ENCODE results near the gene TRIM17.

The TRIM17 gene

DNA sequence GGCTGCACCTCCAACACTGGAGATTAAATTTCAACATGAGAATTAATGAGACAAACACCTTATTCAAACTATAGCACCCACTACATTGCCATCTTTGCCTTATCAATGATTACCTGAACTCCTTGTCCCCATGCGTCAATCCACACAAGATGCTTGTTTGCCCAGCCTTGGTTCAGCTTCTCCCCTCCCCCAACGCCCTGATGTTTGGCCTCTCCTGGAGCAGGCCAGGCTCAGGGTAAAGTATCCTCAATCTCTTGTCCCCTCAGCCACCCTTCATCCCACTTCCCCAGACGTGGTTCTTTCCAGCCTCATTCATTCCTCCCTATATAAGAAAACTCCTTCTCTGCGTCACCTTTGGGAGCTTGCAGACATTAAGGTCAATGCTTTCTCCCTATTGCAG, 11.8 kb upstream of the TRIM17 start:
- TF ChIP-seq EZH2phosphoT487 (IDR thresholded peaks at IDR 0.05; ENCODE audit: borderline replicate concordance, low read length): no peak
- TF ChIP-seq, protein P1, sequence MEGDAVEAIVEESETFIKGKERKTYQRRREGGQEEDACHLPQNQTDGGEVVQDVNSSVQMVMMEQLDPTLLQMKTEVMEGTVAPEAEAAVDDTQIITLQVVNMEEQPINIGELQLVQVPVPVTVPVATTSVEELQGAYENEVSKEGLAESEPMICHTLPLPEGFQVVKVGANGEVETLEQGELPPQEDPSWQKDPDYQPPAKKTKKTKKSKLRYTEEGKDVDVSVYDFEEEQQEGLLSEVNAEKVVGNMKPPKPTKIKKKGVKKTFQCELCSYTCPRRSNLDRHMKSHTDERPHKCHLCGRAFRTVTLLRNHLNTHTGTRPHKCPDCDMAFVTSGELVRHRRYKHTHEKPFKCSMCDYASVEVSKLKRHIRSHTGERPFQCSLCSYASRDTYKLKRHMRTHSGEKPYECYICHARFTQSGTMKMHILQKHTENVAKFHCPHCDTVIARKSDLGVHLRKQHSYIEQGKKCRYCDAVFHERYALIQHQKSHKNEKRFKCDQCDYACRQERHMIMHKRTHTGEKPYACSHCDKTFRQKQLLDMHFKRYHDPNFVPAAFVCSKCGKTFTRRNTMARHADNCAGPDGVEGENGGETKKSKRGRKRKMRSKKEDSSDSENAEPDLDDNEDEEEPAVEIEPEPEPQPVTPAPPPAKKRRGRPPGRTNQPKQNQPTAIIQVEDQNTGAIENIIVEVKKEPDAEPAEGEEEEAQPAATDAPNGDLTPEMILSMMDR (IDR thresholded peaks at IDR 0.05; ENCODE audit: low read depth, low read length, poor library complexity, severe bottlenecking): no peak
- Histone ChIP-seq H3K27ac (ENCODE audit: low read depth, low read length) (no peak overlapping the region), H3K79me2 (ENCODE audit: control insufficient read depth, low read length) (no peaks in the 10 kb centered on the region), H3K27me3 (ENCODE audit: control insufficient read depth, low read length) (peaks cover 4% of the 10 kb centered on the region; the same call in 1 of the 2 replicates), H3F3A (ENCODE audit: control insufficient read depth, insufficient read depth) (no peaks in the 10 kb centered on the region), H3K4me2 (ENCODE audit: low read length) (no peak overlapping the region), H3K9me3 (ENCODE audit: control insufficient read depth, insufficient read depth, low read length) (no peaks in the 10 kb centered on the region), H3K4me3 (ENCODE audit: low read length) (no peak overlapping the region), H4K20me1 (ENCODE audit: control insufficient read depth, insufficient read depth, low read depth, low read length) (no peaks in the 10 kb centered on the region), H3K4me1 (ENCODE audit: control insufficient read depth, low read length) (no peaks in the 10 kb centered on the region), H3K9me2 (replicated peaks; ENCODE audit: control insufficient read depth, low read length) (no peaks in the 10 kb centered on the region), H3K36me3 (ENCODE audit: control insufficient read depth, low read length) (no peaks in the 10 kb centered on the region)

DNA sequence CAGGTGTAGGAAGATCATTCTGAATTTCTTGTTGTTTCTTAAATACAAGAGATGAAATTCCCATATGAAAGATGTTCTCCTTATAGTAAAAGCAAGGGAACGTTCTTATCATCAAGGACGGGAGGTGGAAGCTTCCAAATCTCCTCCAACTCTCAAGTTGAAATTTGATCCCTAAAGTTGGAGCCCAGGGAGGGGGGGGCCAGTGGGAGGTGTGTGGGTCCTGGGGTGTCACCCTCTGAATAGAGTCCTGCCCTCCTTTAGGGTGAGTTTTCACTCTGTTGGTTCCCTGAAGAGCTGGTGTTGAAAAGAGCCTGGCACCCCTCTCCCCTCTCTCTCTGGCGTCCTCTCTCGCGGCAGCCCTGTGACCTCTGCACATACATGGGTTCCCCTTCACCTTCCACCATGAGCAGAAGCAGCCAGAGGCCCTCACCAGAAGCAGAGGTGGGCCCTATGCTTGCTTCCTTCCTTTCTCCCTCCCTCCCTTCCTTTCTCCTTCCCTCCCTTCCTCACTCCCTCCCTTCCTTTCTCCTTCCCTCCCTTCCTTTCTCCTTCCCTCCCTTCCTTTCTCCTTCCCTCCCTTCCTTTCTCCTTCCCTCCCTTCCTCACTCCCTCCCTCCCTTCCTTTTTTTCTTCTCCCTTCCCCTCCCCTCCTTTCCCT, 10.0 kb upstream of the TRIM17 start:
- Histone ChIP-seq H3K9me3 (ENCODE audit: control insufficient read depth, insufficient read depth, low read length) (no peaks in the 10 kb centered on the region), H3K4me1 (ENCODE audit: control insufficient read depth, low read length) (no peaks in the 10 kb centered on the region), H3K79me2 (ENCODE audit: control insufficient read depth, low read length) (no peaks in the 10 kb centered on the region), H3K4me2 (ENCODE audit: low read length) (no peak overlapping the region), H3K36me3 (ENCODE audit: control insufficient read depth, low read length) (no peaks in the 10 kb centered on the region), H3K27ac (ENCODE audit: low read depth, low read length) (no peak overlapping the region), H3F3A (ENCODE audit: control insufficient read depth, insufficient read depth) (no peaks in the 10 kb centered on the region), H4K20me1 (ENCODE audit: control insufficient read depth, insufficient read depth, low read depth, low read length) (no peaks in the 10 kb centered on the region), H3K9me2 (replicated peaks; ENCODE audit: control insufficient read depth, low read length) (no peaks in the 10 kb centered on the region), H3K27me3 (ENCODE audit: control insufficient read depth, low read length) (peaks cover 4% of the 10 kb centered on the region; the same call in 1 of the 2 replicates), H3K4me3 (ENCODE audit: low read length) (no peak overlapping the region)
- no peak for TF ChIP-seq EZH2phosphoT487 (IDR thresholded peaks at IDR 0.05; ENCODE audit: borderline replicate concordance, low read length)
- TF ChIP-seq, protein P1 (IDR thresholded peaks at IDR 0.05; ENCODE audit: low read depth, low read length, poor library complexity, severe bottlenecking): no peak

DNA sequence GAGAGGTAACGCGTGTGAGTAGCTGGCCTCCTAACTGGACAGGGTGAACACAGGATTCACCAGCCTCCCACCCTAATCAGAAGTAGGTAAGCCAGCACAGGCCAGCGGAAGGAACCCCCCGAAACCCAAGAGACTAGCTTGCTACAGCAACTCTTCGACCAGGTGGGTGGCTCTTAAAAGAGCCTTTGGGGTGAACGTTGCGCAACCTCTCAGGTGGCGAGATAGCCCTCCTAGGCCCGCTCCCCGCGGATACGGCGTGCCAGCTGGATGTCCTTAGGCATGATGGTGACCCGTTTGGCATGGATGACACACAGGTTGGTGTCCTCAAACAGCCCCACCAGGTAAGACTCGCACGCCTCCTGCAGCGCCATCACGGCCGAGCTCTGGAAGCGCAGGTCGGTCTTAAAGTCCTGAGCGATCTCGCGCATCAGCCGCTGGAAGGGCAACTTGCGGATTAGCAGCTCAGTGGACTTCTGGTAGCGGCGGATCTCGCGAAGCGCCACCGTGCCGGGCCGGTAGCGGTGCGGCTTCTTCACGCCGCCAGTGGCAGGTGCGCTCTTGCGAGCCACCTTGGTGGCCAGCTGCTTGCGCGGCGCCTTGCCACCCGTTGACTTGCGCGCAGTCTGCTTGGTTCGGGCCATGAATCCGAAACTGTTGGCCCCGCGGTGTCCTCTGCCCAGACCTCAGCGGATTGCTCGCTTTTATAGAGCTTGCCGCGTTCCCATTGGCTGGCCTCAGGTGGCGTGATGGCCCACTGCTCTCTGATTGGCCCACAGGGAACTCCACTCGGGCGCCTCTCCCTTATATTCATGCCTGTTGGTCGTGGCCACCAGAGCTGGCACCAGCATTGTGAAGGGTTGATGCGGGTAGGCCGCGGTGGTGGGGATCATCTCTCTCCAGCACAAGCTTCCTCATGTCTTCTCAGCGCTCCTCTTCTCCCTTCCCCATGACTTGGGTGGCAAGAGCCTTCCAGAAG, 8.3 kb upstream of the TRIM17 start:
- TF ChIP-seq, protein P1 (IDR thresholded peaks at IDR 0.05; ENCODE audit: low read depth, low read length, poor library complexity, severe bottlenecking): no peak
- no peak for TF ChIP-seq EZH2phosphoT487 (IDR thresholded peaks at IDR 0.05; ENCODE audit: borderline replicate concordance, low read length)
- H3K4me1 ChIP-seq (ENCODE audit: control insufficient read depth, low read length): no peaks in the 10 kb centered on the region

More for the DNA sequence above, 8.3 kb upstream of the TRIM17 start:
- no peaks in the 10 kb centered on the region for H3K9me2 ChIP-seq (replicated peaks; ENCODE audit: control insufficient read depth, low read length)
- H3F3A ChIP-seq (ENCODE audit: control insufficient read depth, insufficient read depth): no peaks in the 10 kb centered on the region
- H3K9me3 ChIP-seq (ENCODE audit: control insufficient read depth, insufficient read depth, low read length): no peaks in the 10 kb centered on the region
- H3K36me3 ChIP-seq (ENCODE audit: control insufficient read depth, low read length): no peaks in the 10 kb centered on the region
- peaks cover 4% of the 10 kb centered on the region; the same call in 1 of the 2 replicates for H3K27me3 ChIP-seq (ENCODE audit: control insufficient read depth, low read length)
- no peaks in the 10 kb centered on the region for H4K20me1 ChIP-seq (ENCODE audit: control insufficient read depth, insufficient read depth, low read depth, low read length)
- no peaks in the 10 kb centered on the region for H3K79me2 ChIP-seq (ENCODE audit: control insufficient read depth, low read length)
- H3K27ac ChIP-seq (ENCODE audit: low read depth, low read length): no peak overlapping the region
- no peak overlapping the region for H3K4me3 ChIP-seq (ENCODE audit: low read length)
- H3K4me2 ChIP-seq (ENCODE audit: low read length): no peak overlapping the region

Data from DOHH2 (cell line).